ENCODE data around the gene CFL2.

Gene CFL2

DNA sequence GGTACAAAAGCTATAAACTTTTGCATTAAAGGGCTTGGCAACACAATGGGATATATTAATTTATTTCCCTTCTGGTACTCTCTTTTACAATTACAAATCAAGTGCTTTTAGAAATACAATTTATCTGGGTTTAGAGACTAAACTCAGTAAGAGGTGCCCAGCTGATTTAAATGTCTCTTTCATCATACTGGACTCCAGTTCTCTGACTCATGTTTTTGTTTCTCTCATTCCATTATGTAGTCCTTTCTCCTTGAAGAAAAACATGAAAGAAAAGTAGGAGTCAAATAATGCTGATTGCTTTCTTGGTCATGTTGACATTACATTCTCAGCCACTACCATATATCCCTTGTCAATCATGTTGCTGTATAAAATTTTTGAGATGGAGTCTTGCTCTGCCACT lies 36.3 kb upstream of the CFL2 start:
- Histone ChIP-seq H3K4me1 (ENCODE audit: insufficient read depth, low read length, poor library complexity, severe bottlenecking) (no peaks in the 10 kb centered on the region), H3K9ac (ENCODE audit: low read depth, low read length, poor library complexity, severe bottlenecking) (no peak overlapping the region), H3K27me3 (ENCODE audit: insufficient read depth, low read length, poor library complexity, severe bottlenecking) (no peaks in the 10 kb centered on the region), H3F3A (ENCODE audit: low read depth) (no peaks in the 10 kb centered on the region), H3K4me3 (ENCODE audit: low read length, poor library complexity, severe bottlenecking) (no peak overlapping the region), H2AFZ (ENCODE audit: low read length) (no peak overlapping the region), H3K4me2 (ENCODE audit: low read depth, low read length, poor library complexity, severe bottlenecking) (no peak overlapping the region), H3K79me2 (ENCODE audit: insufficient read depth, low read length) (no peaks in the 10 kb centered on the region), H3K9me3 (ENCODE audit: insufficient read depth, low read depth, low read length) (no peaks in the 10 kb centered on the region), H3K36me3 (ENCODE audit: insufficient read depth, low read length) (peaks cover 17% of the 10 kb centered on the region; the same call in 1 of the 2 replicates), H3K9me2 (replicated peaks; ENCODE audit: low read depth, low read length) (no peaks in the 10 kb centered on the region), H4K20me1 (ENCODE audit: insufficient read depth, low read length, poor library complexity, severe bottlenecking) (no peaks in the 10 kb centered on the region)
- TF ChIP-seq, protein P1, sequence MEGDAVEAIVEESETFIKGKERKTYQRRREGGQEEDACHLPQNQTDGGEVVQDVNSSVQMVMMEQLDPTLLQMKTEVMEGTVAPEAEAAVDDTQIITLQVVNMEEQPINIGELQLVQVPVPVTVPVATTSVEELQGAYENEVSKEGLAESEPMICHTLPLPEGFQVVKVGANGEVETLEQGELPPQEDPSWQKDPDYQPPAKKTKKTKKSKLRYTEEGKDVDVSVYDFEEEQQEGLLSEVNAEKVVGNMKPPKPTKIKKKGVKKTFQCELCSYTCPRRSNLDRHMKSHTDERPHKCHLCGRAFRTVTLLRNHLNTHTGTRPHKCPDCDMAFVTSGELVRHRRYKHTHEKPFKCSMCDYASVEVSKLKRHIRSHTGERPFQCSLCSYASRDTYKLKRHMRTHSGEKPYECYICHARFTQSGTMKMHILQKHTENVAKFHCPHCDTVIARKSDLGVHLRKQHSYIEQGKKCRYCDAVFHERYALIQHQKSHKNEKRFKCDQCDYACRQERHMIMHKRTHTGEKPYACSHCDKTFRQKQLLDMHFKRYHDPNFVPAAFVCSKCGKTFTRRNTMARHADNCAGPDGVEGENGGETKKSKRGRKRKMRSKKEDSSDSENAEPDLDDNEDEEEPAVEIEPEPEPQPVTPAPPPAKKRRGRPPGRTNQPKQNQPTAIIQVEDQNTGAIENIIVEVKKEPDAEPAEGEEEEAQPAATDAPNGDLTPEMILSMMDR (conservative IDR thresholded peaks at IDR 0.05; ENCODE audit: low read length), result no peak
- no peak for TF ChIP-seq EZH2phosphoT487 (IDR thresholded peaks at IDR 0.05; ENCODE audit: borderline replicate concordance)

GRCh38 chr14:34750233-34750632 lies 35.8 kb upstream of the CFL2 start:
- H2AFZ ChIP-seq (ENCODE audit: low read length), result no peak overlapping the region
- no peaks in the 10 kb centered on the region for H3K9me2 ChIP-seq (replicated peaks; ENCODE audit: low read depth, low read length)
- H3F3A ChIP-seq (ENCODE audit: low read depth), result no peaks in the 10 kb centered on the region
- no peak for TF ChIP-seq EZH2phosphoT487 (IDR thresholded peaks at IDR 0.05; ENCODE audit: borderline replicate concordance)
- TF ChIP-seq, protein P1 (conservative IDR thresholded peaks at IDR 0.05; ENCODE audit: low read length), result no peak
- no peaks in the 10 kb centered on the region for H4K20me1 ChIP-seq (ENCODE audit: insufficient read depth, low read length, poor library complexity, severe bottlenecking)
- no peaks in the 10 kb centered on the region for H3K9me3 ChIP-seq (ENCODE audit: insufficient read depth, low read depth, low read length)
- no peaks in the 10 kb centered on the region for H3K4me1 ChIP-seq (ENCODE audit: insufficient read depth, low read length, poor library complexity, severe bottlenecking)
- H3K27me3 ChIP-seq (ENCODE audit: insufficient read depth, low read length, poor library complexity, severe bottlenecking), result no peaks in the 10 kb centered on the region
- no peaks in the 10 kb centered on the region for H3K79me2 ChIP-seq (ENCODE audit: insufficient read depth, low read length)
- no peak overlapping the region for H3K9ac ChIP-seq (ENCODE audit: low read depth, low read length, poor library complexity, severe bottlenecking)
- peaks cover 13% of the 10 kb centered on the region; the same call in 1 of the 2 replicates for H3K36me3 ChIP-seq (ENCODE audit: insufficient read depth, low read length)
- H3K4me2 ChIP-seq (ENCODE audit: low read depth, low read length, poor library complexity, severe bottlenecking), result no peak overlapping the region
- H3K4me3 ChIP-seq (ENCODE audit: low read length, poor library complexity, severe bottlenecking), result no peak overlapping the region

- H3K4me2 ChIP-seq (ENCODE audit: low read depth, low read length, poor library complexity, severe bottlenecking), result no peak overlapping the region
- H3F3A ChIP-seq (ENCODE audit: low read depth), result no peaks in the 10 kb centered on the region
- H3K9me3 ChIP-seq (ENCODE audit: insufficient read depth, low read depth, low read length), result no peaks in the 10 kb centered on the region
- H3K4me3 ChIP-seq (ENCODE audit: low read length, poor library complexity, severe bottlenecking), result no peak overlapping the region
- H3K27me3 ChIP-seq (ENCODE audit: insufficient read depth, low read length, poor library complexity, severe bottlenecking), result no peaks in the 10 kb centered on the region
- H3K4me1 ChIP-seq (ENCODE audit: insufficient read depth, low read length, poor library complexity, severe bottlenecking), result no peaks in the 10 kb centered on the region
- H2AFZ ChIP-seq (ENCODE audit: low read length), result no peak overlapping the region
- H3K79me2 ChIP-seq (ENCODE audit: insufficient read depth, low read length), result no peaks in the 10 kb centered on the region
- no peaks in the 10 kb centered on the region for H3K9me2 ChIP-seq (replicated peaks; ENCODE audit: low read depth, low read length)
- peaks cover 10% of the 10 kb centered on the region; the same call in 1 of the 2 replicates for H3K36me3 ChIP-seq (ENCODE audit: insufficient read depth, low read length)
- no peak overlapping the region for H3K9ac ChIP-seq (ENCODE audit: low read depth, low read length, poor library complexity, severe bottlenecking)
- H4K20me1 ChIP-seq (ENCODE audit: insufficient read depth, low read length, poor library complexity, severe bottlenecking), result no peaks in the 10 kb centered on the region
- TF ChIP-seq, protein P1 (conservative IDR thresholded peaks at IDR 0.05; ENCODE audit: low read length), result no peak
- TF ChIP-seq EZH2phosphoT487 (IDR thresholded peaks at IDR 0.05; ENCODE audit: borderline replicate concordance), result no peak
Measured at GRCh38 chr14:34749408-34749807, 35.0 kb upstream of the CFL2 start.
